Measurements from ENCODE around the gene PDZRN4.

- TF ChIP-seq CTCF (IDR thresholded peaks at IDR 0.05): no peak
- TF ChIP-seq POLR2A (IDR thresholded peaks at IDR 0.05): no peak
- TF ChIP-seq EP300 (IDR thresholded peaks at IDR 0.05): no peak
- TF ChIP-seq POLR2AphosphoS5 (IDR thresholded peaks at IDR 0.05): no peak
Observed at GRCh38 chr12:41356181-41356580, 168.1 kb downstream of the PDZRN4 start.
